Hepatocyte (in vitro differentiated cells): Measurements from ENCODE around the gene CIT. TPM values are rescaled to one million over a fixed set of nuclear protein-coding genes. Genes with fewer than 3 reads are reported as not detected.

Experiments
- DNase-seq: peaks from one replicate; pipeline ENCODE4 v3.0.0-alpha.2; 2016; ENCODE audit warnings: low spot score
- H2AFZ ChIP-seq: fragments of 200-600 bp; sonication (generic); 2 replicates; pipeline ENCODE4 v1.6.0; 2016; ENCODE audit warnings: antibody characterized with exemption, mild to moderate bottlenecking
- H3K27ac ChIP-seq: fragments of 200-600 bp; sonication (generic); 2 replicates; pipeline ENCODE4 v1.5.1; 2016; ENCODE audit warnings: mild to moderate bottlenecking
- H3K27me3 ChIP-seq: fragments of 200-600 bp; sonication (generic); 2 replicates; pipeline ENCODE4 v1.6.1; 2016
- H3K36me3 ChIP-seq: fragments of 200-600 bp; sonication (generic); replicated peaks from 2 replicates; pipeline ENCODE4 v1.5.1; 2016; ENCODE audit warnings: low read depth; ENCODE audit not compliant: insufficient read depth
- H3K4me1 ChIP-seq: fragments of 200-600 bp; sonication (generic); 2 replicates; pipeline ENCODE4 v1.5.1; 2016; ENCODE audit warnings: mild to moderate bottlenecking, moderate library complexity; ENCODE audit not compliant: insufficient read depth
- H3K4me2 ChIP-seq: fragments of 200-600 bp; sonication (generic); 2 replicates; pipeline ENCODE4 v1.6.0; 2016
- H3K4me3 ChIP-seq: fragments of 200-600 bp; sonication (generic); 2 replicates; pipeline ENCODE4 v1.5.1; 2016; ENCODE audit warnings: mild to moderate bottlenecking
- H3K79me2 ChIP-seq: fragments of 200-600 bp; sonication (generic); 2 replicates; pipeline ENCODE4 v1.6.0; 2017; ENCODE audit warnings: mild to moderate bottlenecking
- H3K9me2 ChIP-seq: fragments of 200-600 bp; sonication (generic); replicated peaks from 2 replicates; pipeline ENCODE4 v1.6.0; 2017; ENCODE audit warnings: mild to moderate bottlenecking; ENCODE audit not compliant: insufficient read depth
- H3K9me3 ChIP-seq: fragments of 200-600 bp; sonication (generic); 2 replicates; pipeline ENCODE4 v1.5.1; 2016; ENCODE audit warnings: low read depth, mild to moderate bottlenecking
- H4K20me1 ChIP-seq: fragments of 200-600 bp; sonication (generic); 2 replicates; pipeline ENCODE4 v1.6.0; 2016; ENCODE audit warnings: mild to moderate bottlenecking; ENCODE audit not compliant: insufficient read depth, poor library complexity, severe bottlenecking
- CTCF ChIP-seq: fragments of 200-600 bp; sonication (generic); IDR thresholded peaks from 2 replicates; pipeline ENCODE4 v1.5.1; 2016; ENCODE audit warnings: antibody characterized with exemption, mild to moderate bottlenecking; ENCODE audit not compliant: poor library complexity
- EZH2 ChIP-seq: fragments of 200-600 bp; sonication (generic); IDR thresholded peaks from 2 replicates; pipeline ENCODE4 v1.6.1; 2016; ENCODE audit warnings: antibody characterized with exemption, mild to moderate bottlenecking, borderline replicate concordance
- EZH2phosphoT487 ChIP-seq: fragments of 200-600 bp; sonication (generic); IDR thresholded peaks from one replicate; pipeline ENCODE4 v1.6.1; 2018; ENCODE audit warnings: antibody characterized with exemption, mild to moderate bottlenecking, low read depth, moderate library complexity; ENCODE audit not compliant: unreplicated experiment, severe bottlenecking
- WGBS: methylation state at CpG from one replicate; pipeline ENCODE4 v1.1.6; 2016; ENCODE audit warnings: low lambda C conversion rate; ENCODE audit errors: missing lambda C conversion rate; 5-methylcytosine and 5-hydroxymethylcytosine counted together
- polyA plus RNA-seq: library from polyadenylated mRNA; unstranded; fragments of >200 nt; fragmentation: Nextera tagmentation; extraction: Ambion mirVana; gene quantifications from 2 replicates; pipeline ENCODE4 v1.2.1, GENCODE V29; 2016
- total RNA-seq: library from RNA; depleted of rRNA; stranded (reverse); fragments of >200 nt; gene quantifications from 2 replicates; pipeline ENCODE4 v1.2.3, GENCODE V29; 2014

CIT gene
- total and polyA plus RNA-seq, 2 experiments from 2014 or later = 3.6 to 3.9 TPM

DNA sequence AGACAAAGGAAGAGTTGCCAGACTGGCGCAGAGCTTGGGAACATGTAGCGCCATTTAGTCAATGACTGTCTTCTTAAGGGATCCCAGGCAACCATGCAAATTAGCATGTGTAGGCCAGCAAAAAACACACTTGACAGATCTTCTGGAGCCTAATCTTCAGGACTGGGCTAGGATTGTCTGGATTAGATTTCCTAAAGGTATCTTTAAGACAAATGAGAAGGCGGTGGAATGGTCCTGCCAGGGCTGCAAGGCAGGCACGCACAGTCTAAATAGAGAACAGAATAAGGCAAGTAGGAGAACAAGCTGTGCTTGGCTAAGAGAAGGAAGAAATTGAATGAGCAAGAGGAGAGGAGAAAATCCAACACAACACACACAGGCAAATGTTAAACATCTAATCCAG lies 80.0 kb downstream of the CIT start:
- H3K36me3 ChIP-seq = no peaks in the 10 kb centered on the region
- H3K27ac ChIP-seq = no peak overlapping the region
- TF ChIP-seq EZH2phosphoT487 = no peak
- TF ChIP-seq EZH2 = no peak
- no peak for TF ChIP-seq CTCF
- DNase-seq = no peak
- H3K4me1 ChIP-seq = no peaks in the 10 kb centered on the region
- H3K9me2 ChIP-seq = no peaks in the 10 kb centered on the region
- no peaks in the 10 kb centered on the region for H3K9me3 ChIP-seq
- WGBS = 93% methylated on average over 4 of the region's 4 CpGs
- H3K4me3 ChIP-seq = no peak overlapping the region
- H3K4me2 ChIP-seq = no peak overlapping the region
- no peaks in the 10 kb centered on the region for H4K20me1 ChIP-seq
- no peaks in the 10 kb centered on the region for H3K79me2 ChIP-seq
- no peak overlapping the region for H2AFZ ChIP-seq
- H3K27me3 ChIP-seq = no peaks in the 10 kb centered on the region

GRCh38 chr12:119796292-119796691 lies 80.8 kb downstream of the CIT start:
- WGBS = 99% methylated on average over 4 of the region's 4 CpGs

DNA sequence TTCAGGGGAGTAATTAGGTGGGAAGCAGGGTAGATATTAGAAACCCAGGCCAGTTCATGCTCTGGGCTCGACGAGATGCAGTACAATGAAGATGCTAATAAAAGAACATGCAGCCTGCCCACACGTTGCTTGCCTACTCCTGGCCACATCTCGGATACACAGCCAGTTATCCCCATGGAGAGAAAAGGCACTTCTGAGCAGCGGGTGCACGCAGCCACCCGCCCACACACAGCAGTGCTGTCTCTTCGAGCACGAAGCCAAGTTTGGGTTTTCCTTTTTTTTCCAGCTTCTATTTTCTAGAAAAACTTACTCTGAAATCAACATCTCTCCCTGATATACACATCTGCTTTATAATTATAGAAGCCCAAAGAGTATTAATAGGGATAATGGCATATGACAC lies 85.7 kb downstream of the CIT start:
- Histone ChIP-seq H3K4me2 (no peak overlapping the region), H3K79me2 (no peaks in the 10 kb centered on the region), H4K20me1 (no peaks in the 10 kb centered on the region), H3K36me3 (no peaks in the 10 kb centered on the region), H3K27me3 (no peaks in the 10 kb centered on the region), H3K4me3 (no peak overlapping the region), H3K27ac (no peak overlapping the region), H3K9me2 (no peaks in the 10 kb centered on the region), H3K9me3 (no peaks in the 10 kb centered on the region), H3K4me1 (no peaks in the 10 kb centered on the region), H2AFZ (no peak overlapping the region)
- TF ChIP-seq CTCF (no peak), EZH2 (no peak), EZH2phosphoT487 (no peak)
- DNase-seq = no peak
- 97% methylated on average over 9 of the region's 9 CpGs for WGBS

More at GRCh38 chr12:119796292-119796691, 80.8 kb downstream of the CIT start:
- Histone ChIP-seq H3K4me1 (no peaks in the 10 kb centered on the region), H3K27ac (no peak overlapping the region), H3K79me2 (no peaks in the 10 kb centered on the region), H2AFZ (no peak overlapping the region), H3K27me3 (no peaks in the 10 kb centered on the region), H3K4me3 (no peak overlapping the region), H3K9me3 (no peaks in the 10 kb centered on the region), H3K9me2 (no peaks in the 10 kb centered on the region), H3K36me3 (no peaks in the 10 kb centered on the region), H3K4me2 (no peak overlapping the region), H4K20me1 (no peaks in the 10 kb centered on the region)
- TF ChIP-seq CTCF (no peak), EZH2 (no peak)
- no peak for DNase-seq

DNA sequence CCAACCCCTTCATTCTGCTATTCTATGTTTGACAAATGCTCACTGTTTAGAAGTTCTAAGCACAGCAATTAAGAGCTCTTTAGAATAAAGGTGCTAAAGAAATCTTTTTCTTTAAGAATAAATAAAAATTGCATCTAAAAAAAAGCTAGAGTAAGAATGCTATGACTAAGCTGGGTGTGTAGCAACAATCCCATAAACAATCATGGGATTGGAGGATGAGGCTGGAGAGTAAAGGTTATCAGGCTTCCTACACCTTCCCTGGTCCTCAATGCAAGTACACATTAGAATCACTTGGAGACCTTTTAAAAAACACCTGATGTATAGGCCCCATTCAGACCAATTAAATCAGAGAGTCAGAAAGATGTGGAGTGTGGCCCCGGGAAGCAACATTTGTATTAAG lies 88.3 kb downstream of the CIT start:
- Histone ChIP-seq H3K4me1 (no peaks in the 10 kb centered on the region), H3K27ac (no peak overlapping the region), H4K20me1 (no peaks in the 10 kb centered on the region), H3K9me2 (no peaks in the 10 kb centered on the region), H3K4me2 (no peak overlapping the region), H3K79me2 (no peaks in the 10 kb centered on the region), H2AFZ (no peak overlapping the region), H3K9me3 (no peaks in the 10 kb centered on the region), H3K4me3 (no peak overlapping the region), H3K36me3 (no peaks in the 10 kb centered on the region), H3K27me3 (no peaks in the 10 kb centered on the region)
- DNase-seq = no peak
- 84% methylated on average over 1 of the region's 1 CpG for WGBS
- TF ChIP-seq EZH2phosphoT487 (no peak), CTCF (no peak), EZH2 (no peak)
